ENCODE measurements around the gene TRIM24. TPM values are rescaled to one million over a fixed set of nuclear protein-coding genes. Genes with fewer than 3 reads are reported as not detected.

Gene TRIM24
- total RNA-seq, 1 donor from 2014 or later, result 19.0 TPM

- no peak for DNase-seq
These were observed 165.8 kb downstream of the TRIM24 start for GRCh38 chr7:138625849-138626230.

- no peak for DNase-seq
These were observed 166.8 kb downstream of the TRIM24 start for GRCh38 chr7:138626846-138627245.

- DNase-seq, result no peak
These were observed 167.3 kb downstream of the TRIM24 start for GRCh38 chr7:138627361-138627760.

- no peak for DNase-seq
These were observed 170.1 kb downstream of the TRIM24 start for GRCh38 chr7:138630059-138630610.

- no peak for DNase-seq
These were observed 172.3 kb downstream of the TRIM24 start for GRCh38 chr7:138632384-138632783.

GRCh38 chr7:138632826-138633602, 173.0 kb downstream of the TRIM24 start:
- no peak for DNase-seq

Small RNA genes lying within 50 kb of the gene (small RNA-seq; reads per million reads assigned to genes)
- gene RF00561 (ENCODE audit: low replicate concordance), result not detected

Other genes starting within 250 kb of the TRIM24 start
- 0.72 TPM for gene SVOPL, start 241.1 kb downstream of the TRIM24 start, total RNA-seq